Measurements from ENCODE around the gene MYH6. TPM values are rescaled to one million over a fixed set of nuclear protein-coding genes. Genes with fewer than 3 reads are reported as not detected.

MYH6 gene
- total RNA-seq, 1 donor from 2014 or later, result 0.62 TPM

DNA sequence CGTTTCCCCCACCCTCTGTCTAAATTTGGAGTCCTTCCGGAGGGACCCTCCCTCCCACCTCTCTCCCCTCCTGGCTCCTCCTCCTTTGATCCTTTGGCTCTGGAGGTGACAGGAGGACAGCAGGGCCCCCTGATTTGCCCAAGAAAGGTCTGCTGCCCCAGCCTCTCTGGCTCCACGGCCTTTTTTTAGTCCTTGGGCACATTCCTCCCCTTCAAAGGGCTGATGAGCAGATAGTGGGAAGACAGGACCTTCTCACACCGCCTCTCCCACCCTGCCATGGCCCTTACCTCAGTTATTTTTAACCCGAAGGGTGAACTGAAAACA, 196 bp upstream of the MYH6 start:
- Histone ChIP-seq H3K27ac (no peak overlapping the region), H3K36me3 (no peaks in the 10 kb centered on the region), H3K4me3 (no peak overlapping the region), H3K4me1 (no peaks in the 10 kb centered on the region), H3K9me3 (no peaks in the 10 kb centered on the region), H3K27me3 (ENCODE audit: low read depth) (no peaks in the 10 kb centered on the region)
- intact Hi-C loops (cut with DNase I), result no loop called here
- DNase-seq, result no peak
- ATAC-seq, result no peak
- TF ChIP-seq, protein P1, sequence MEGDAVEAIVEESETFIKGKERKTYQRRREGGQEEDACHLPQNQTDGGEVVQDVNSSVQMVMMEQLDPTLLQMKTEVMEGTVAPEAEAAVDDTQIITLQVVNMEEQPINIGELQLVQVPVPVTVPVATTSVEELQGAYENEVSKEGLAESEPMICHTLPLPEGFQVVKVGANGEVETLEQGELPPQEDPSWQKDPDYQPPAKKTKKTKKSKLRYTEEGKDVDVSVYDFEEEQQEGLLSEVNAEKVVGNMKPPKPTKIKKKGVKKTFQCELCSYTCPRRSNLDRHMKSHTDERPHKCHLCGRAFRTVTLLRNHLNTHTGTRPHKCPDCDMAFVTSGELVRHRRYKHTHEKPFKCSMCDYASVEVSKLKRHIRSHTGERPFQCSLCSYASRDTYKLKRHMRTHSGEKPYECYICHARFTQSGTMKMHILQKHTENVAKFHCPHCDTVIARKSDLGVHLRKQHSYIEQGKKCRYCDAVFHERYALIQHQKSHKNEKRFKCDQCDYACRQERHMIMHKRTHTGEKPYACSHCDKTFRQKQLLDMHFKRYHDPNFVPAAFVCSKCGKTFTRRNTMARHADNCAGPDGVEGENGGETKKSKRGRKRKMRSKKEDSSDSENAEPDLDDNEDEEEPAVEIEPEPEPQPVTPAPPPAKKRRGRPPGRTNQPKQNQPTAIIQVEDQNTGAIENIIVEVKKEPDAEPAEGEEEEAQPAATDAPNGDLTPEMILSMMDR (IDR thresholded peaks at IDR 0.05), result no peak

DNA sequence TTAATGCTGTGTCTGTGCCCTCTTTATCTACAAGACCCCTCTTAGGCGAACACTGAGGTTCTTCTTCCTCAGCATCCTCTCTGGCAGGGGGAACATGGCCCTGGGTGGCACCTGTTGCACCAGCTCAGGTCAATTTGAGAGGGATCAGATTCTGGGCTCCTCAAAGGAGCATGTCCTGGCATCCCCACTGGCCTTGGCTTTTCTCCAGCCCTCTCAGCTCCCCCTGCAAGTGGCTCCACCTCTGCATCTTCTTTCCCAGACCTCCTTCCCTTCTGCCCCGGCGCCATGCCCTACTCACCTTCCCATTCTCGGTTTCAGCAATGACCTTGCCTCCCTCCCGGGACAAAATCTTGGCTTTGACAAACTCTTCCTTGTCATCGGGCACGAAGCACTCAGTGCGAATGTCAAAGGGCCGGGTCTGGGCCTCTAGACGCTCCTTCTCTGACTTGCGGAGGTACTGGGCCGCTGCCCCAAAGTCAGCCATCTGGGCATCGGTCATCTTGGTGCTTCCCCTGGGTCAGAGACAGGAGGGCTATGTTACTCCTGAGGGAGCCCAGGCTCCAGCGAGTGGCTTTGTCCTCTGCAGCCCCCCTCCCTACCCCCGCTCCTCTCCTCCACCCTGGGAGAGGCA, 1.2 kb downstream of the MYH6 start:
- intact Hi-C loops (cut with DNase I), result no loop called here
- Histone ChIP-seq H3K9me3 (no peaks in the 10 kb centered on the region), H3K4me3 (no peak overlapping the region), H3K4me1 (no peaks in the 10 kb centered on the region), H3K27me3 (ENCODE audit: low read depth) (no peaks in the 10 kb centered on the region), H3K27ac (no peak overlapping the region), H3K36me3 (no peaks in the 10 kb centered on the region)
- no peak for ATAC-seq
- DNase-seq, result no peak
- TF ChIP-seq, protein P1 (IDR thresholded peaks at IDR 0.05), result no peak

DNA sequence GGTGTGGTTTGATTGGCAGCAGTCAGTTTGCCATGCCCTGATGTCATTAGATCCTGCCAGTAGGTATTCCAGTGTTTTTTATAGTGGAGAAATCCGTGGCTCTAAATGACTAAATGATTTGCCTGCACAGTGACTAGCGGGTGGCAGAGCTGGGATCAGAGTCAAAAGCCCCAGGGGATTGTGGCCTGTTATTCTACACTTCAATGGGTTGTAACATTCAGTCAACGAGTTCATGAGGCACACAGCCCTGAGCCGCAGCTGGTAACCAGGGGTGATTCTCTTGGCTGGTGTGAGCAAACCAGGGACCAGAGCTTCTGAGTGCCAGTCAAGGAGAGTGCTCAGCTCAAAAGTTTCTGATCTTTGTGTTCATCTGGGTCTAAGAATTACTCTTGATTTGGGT, 1.8 kb downstream of the MYH6 start:
- no peak for DNase-seq
- ATAC-seq, result no peak
- Histone ChIP-seq H3K9me3 (no peaks in the 10 kb centered on the region), H3K4me1 (no peaks in the 10 kb centered on the region), H3K36me3 (no peaks in the 10 kb centered on the region), H3K4me3 (no peak overlapping the region), H3K27ac (no peak overlapping the region), H3K27me3 (ENCODE audit: low read depth) (no peaks in the 10 kb centered on the region)
- TF ChIP-seq, protein P1 (IDR thresholded peaks at IDR 0.05), result no peak
- intact Hi-C loops (cut with DNase I), result no loop called here

DNA sequence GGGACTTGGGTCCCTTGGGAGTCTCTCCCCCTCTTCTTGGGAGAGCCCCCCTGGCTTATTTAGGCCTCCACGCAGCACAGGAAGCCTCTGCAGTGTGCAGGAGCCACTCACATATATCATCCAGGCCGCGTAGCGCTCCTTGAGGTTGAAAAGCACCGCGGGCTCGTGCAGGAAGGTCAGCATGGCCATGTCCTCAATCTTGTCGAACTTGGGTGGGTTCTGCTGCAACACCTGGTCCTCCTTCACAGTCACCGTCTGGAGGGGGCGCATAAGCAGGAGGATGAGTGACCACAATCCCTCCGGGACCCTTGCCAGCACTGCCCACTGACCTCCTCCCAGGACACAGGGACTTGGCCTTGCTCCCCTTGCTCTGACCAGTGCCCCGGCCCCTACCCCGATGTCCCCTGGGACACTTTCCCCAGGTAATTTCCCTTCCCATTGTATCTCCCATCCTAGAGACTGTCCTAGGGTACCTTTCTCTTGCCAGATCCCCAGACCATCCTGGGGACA, 2.5 kb downstream of the MYH6 start:
- no peak for ATAC-seq
- intact Hi-C loops (cut with DNase I), result no loop called here
- Histone ChIP-seq H3K9me3 (no peaks in the 10 kb centered on the region), H3K36me3 (no peaks in the 10 kb centered on the region), H3K4me1 (no peaks in the 10 kb centered on the region), H3K27ac (no peak overlapping the region), H3K4me3 (no peak overlapping the region), H3K27me3 (ENCODE audit: low read depth) (no peaks in the 10 kb centered on the region)
- TF ChIP-seq, protein P1 (IDR thresholded peaks at IDR 0.05), result no peak
- DNase-seq, result no peak

DNA sequence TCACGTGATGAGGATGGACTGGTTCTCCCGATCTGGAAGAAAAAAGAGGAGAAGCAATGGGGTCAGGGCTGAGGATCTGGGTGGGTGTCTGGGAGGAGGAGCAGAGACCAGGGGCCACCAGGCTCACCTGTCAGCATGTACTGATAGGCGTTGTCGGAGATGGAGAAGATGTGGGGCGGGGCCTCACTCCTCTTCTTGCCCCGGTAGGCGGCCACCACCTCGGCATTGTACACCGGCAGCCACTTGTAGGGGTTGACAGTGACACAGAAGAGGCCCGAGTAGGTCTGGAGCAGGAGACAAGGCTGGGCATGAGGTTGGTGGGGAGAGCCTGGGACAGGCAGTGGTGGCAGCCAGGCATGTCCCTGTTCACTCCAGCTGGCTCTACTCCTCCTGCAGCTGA, 3.0 kb downstream of the MYH6 start:
- DNase-seq, result no peak
- H3K4me1 ChIP-seq, result no peaks in the 10 kb centered on the region
- no peak overlapping the region for H3K4me3 ChIP-seq
- H3K9me3 ChIP-seq, result no peaks in the 10 kb centered on the region
- H3K27me3 ChIP-seq (ENCODE audit: low read depth), result no peaks in the 10 kb centered on the region
- no peaks in the 10 kb centered on the region for H3K36me3 ChIP-seq
- no peak for ATAC-seq
- H3K27ac ChIP-seq, result no peak overlapping the region
- TF ChIP-seq, protein P1 (IDR thresholded peaks at IDR 0.05), result no peak
- intact Hi-C loops (cut with DNase I), result no loop called here

Measured in lower lobe of right lung (tissue), 2 donors.